GM12878 (cell line): ENCODE data around the gene SLC38A3. TPM values are rescaled to one million over a fixed set of nuclear protein-coding genes. Genes with fewer than 3 reads are reported as not detected.

Experiments
- ATAC-seq: fragments of 200-7000 bp; cut with Tn5 transposase; 3 replicates; pipeline ENCODE4 v1.9.1; 2020; ENCODE audit warnings: mild to moderate bottlenecking, moderate library complexity
- BruUV-seq: library from RNA; stranded (reverse); fragments of 400-500 nt; replicated peaks from 2 replicates; lab custom pipeline; 2021; lab: Mats Ljungman, UMichigan
- CTCF ChIA-PET: fragments of 300-600 bp; sonication (Branson Sonifier 250); formaldehyde crosslinking; extraction: SDS; loops from one replicate; lab custom pipeline; 2021; ENCODE audit warnings: inconsistent platforms; lab: Yijun Ruan, JAX
- POLR2A ChIA-PET: fragments of 350-600 bp; formaldehyde crosslinking; extraction: SDS; loops from one replicate; lab custom pipeline; 2021; ENCODE audit warnings: inconsistent platforms; lab: Charles Lee
- RAD21 ChIA-PET: fragments of 300-600 bp; sonication (Branson Sonifier 250); formaldehyde crosslinking; loops from one replicate; lab custom pipeline; 2023; ENCODE audit warnings: antibody characterized with exemption; ENCODE audit not compliant: unreplicated experiment; lab: Charles Lee
- SMC1A ChIA-PET: fragments of 300-600 bp; sonication (Branson Sonifier 250); formaldehyde crosslinking; loops from one replicate; lab custom pipeline; 2023; ENCODE audit not compliant: unreplicated experiment, uncharacterized antibody; lab: Charles Lee
- DNase-seq: peaks from one replicate; pipeline ENCODE4 v3.0.0-alpha.2; 2011; ENCODE audit warnings: low read depth, low spot score
- FAIRE-seq: peaks from 3 replicates; lab custom pipeline; 2011; peaks lifted over from hg19 to GRCh38; lab: Jason Lieb, UNC
- H2AFZ ChIP-seq: 2 replicates; pipeline ENCODE4 v1.6.0; 2011; ENCODE audit warnings: low read depth, low read length, control low read depth; ENCODE audit not compliant: control insufficient read depth
- H3K27ac ChIP-seq: 2 replicates; pipeline ENCODE4 v1.5.1; 2011; ENCODE audit warnings: control low read depth; ENCODE audit not compliant: control insufficient read depth, insufficient read depth
- H3K27me3 ChIP-seq, 2 experiments: replicated peaks in 1 of 2; 2 replicates each; pipeline versions ENCODE4 v1.6.0 to v1.6.1; 2011; ENCODE audit warnings: low read length in 1 of 2; ENCODE audit not compliant: control insufficient read depth in 2 of 2, insufficient read depth in 2 of 2
- H3K36me3 ChIP-seq, 2 experiments: 2 replicates each; pipeline ENCODE4 v1.5.1; 2011; ENCODE audit warnings: low read length in 1 of 2; ENCODE audit not compliant: control insufficient read depth in 2 of 2, insufficient read depth in 2 of 2
- H3K4me1 ChIP-seq: 2 replicates; pipeline ENCODE4 v1.6.1; 2011; ENCODE audit warnings: mild to moderate bottlenecking, low read length, moderate library complexity, mixed read lengths; ENCODE audit not compliant: control insufficient read depth, insufficient read depth
- H3K4me2 ChIP-seq: 2 replicates; pipeline ENCODE4 v1.6.0; 2011; ENCODE audit warnings: control low read depth; ENCODE audit not compliant: control insufficient read depth, insufficient read depth
- H3K4me3 ChIP-seq: fragments of 200-600 bp; sonication (generic); 2 replicates; pipeline ENCODE4 v1.5.1; 2016
- H3K79me2 ChIP-seq: 2 replicates; pipeline ENCODE4 v1.6.0; 2011; ENCODE audit warnings: low read length; ENCODE audit not compliant: control insufficient read depth, insufficient read depth
- H3K9ac ChIP-seq: 2 replicates; pipeline ENCODE4 v1.8.0; 2011; ENCODE audit warnings: low read length, control low read depth, mixed read lengths; ENCODE audit not compliant: control insufficient read depth, insufficient read depth
- H3K9me3 ChIP-seq: replicated peaks from 3 replicates; pipeline ENCODE4 v1.5.1; 2011; ENCODE audit warnings: mild to moderate bottlenecking, low read length; ENCODE audit not compliant: control insufficient read depth, insufficient read depth
- H4K20me1 ChIP-seq: 2 replicates; pipeline ENCODE4 v1.6.0; 2011; ENCODE audit not compliant: control insufficient read depth, insufficient read depth
- BHLHE40 ChIP-seq, 2 experiments: fragments of 450-650 bp in 1 of 2; IDR thresholded peaks; 2 replicates each; pipeline ENCODE4 v1.6.1; 2011 to 2017; ENCODE audit warnings: low read depth in 2 of 2, borderline replicate concordance in 1 of 2, improper control_type of control experiment in 1 of 2, low read length in 1 of 2, mild to moderate bottlenecking in 1 of 2
- BMI1 ChIP-seq: fragments of 450-650 bp; IDR thresholded peaks from 2 replicates; pipeline ENCODE4 v1.6.1; 2016; ENCODE audit warnings: mild to moderate bottlenecking, moderate library complexity, borderline replicate concordance
- CBFB ChIP-seq: IDR thresholded peaks from 2 replicates; pipeline ENCODE4 v1.6.1; 2016; ENCODE audit warnings: antibody characterized with exemption, low read depth
- CHD2 ChIP-seq: IDR thresholded peaks from 2 replicates; pipeline ENCODE4 v1.6.1; 2011; ENCODE audit warnings: low read depth, low read length, improper control_type of control experiment, borderline replicate concordance
- DPF2 ChIP-seq: fragments of 450-650 bp; IDR thresholded peaks from 2 replicates; pipeline ENCODE4 v1.6.1; 2017; ENCODE audit warnings: mild to moderate bottlenecking
- MXI1 ChIP-seq: fragments of 150-350 bp; IDR thresholded peaks from 2 replicates; pipeline ENCODE4 v1.6.1; 2011; ENCODE audit warnings: low read depth, mild to moderate bottlenecking, inconsistent platforms, low read length, improper control_type of control experiment
- MYC ChIP-seq: IDR thresholded peaks from 2 replicates; pipeline ENCODE4 v1.6.1; 2011; ENCODE audit warnings: mild to moderate bottlenecking, low read length, moderate library complexity, inconsistent platforms; ENCODE audit not compliant: insufficient read depth, insufficient replicate concordance, insufficient read length, severe bottlenecking
- POLR2A ChIP-seq: IDR thresholded peaks from 2 replicates; pipeline ENCODE4 v1.6.1; 2011; ENCODE audit warnings: low read depth, mild to moderate bottlenecking, low read length
- POLR2AphosphoS5 ChIP-seq: IDR thresholded peaks from 2 replicates; pipeline ENCODE4 v1.6.1; 2011; ENCODE audit warnings: mild to moderate bottlenecking, low read length, inconsistent platforms
- POU2F2 ChIP-seq: IDR thresholded peaks from 3 replicates; pipeline ENCODE4 v1.6.1; 2011; ENCODE audit warnings: low read depth, mild to moderate bottlenecking, low read length, borderline replicate concordance
- RFX5 ChIP-seq: IDR thresholded peaks from 2 replicates; pipeline ENCODE4 v1.6.1; 2011; ENCODE audit warnings: low read depth, low read length, improper control_type of control experiment
- SPI1 ChIP-seq: IDR thresholded peaks from 2 replicates; pipeline ENCODE4 v1.6.1; 2011; ENCODE audit warnings: low read depth, mild to moderate bottlenecking, low read length, moderate library complexity, borderline replicate concordance; ENCODE audit not compliant: insufficient read depth
- STAT3 ChIP-seq: IDR thresholded peaks from 2 replicates; pipeline ENCODE4 v1.6.1; 2011; ENCODE audit warnings: low read depth, low read length, improper control_type of control experiment
- TCF7 ChIP-seq: IDR thresholded peaks from 2 replicates; pipeline ENCODE4 v1.6.1; 2014; ENCODE audit warnings: antibody characterized with exemption, borderline replicate concordance
- ZNF274 ChIP-seq: IDR thresholded peaks from one replicate; pipeline ENCODE4 v1.8.0; 2011; ENCODE audit not compliant: insufficient read length, insufficient read depth
- WGBS: methylation state at CpG from one replicate; pipeline ENCODE4 v1.1.6; 2016; ENCODE audit warnings: low lambda C conversion rate; ENCODE audit not compliant: insufficient replicate concordance, insufficient coverage; ENCODE audit errors: missing lambda C conversion rate; 5-methylcytosine and 5-hydroxymethylcytosine counted together
- in situ Hi-C: fragments of 300-500 bp; cut with MboI; formaldehyde crosslinking; loops from 9 replicates; pipeline ENCODE4 v1.14.3; 2018; ENCODE audit warnings: mixed read lengths
- intact Hi-C: fragments of 100-400 bp; cut with micrococcal nuclease; formaldehyde crosslinking; loops from one replicate; pipeline ENCODE4 v1.14.2; 2022; ENCODE audit not compliant: unreplicated experiment
- polyA plus RNA-seq, 11 experiments: library from polyadenylated mRNA; depleted of rRNA in 4 of 11; unstranded in 6 of 11; stranded (reverse) in 5 of 11; fragments of >200 nt; fragmentation: Nextera tagmentation in 4 of 11; fragmentation: Illumina TruSeq in 1 of 11; extraction: Ambion mirVana in 4 of 11; extraction: Trizol in 1 of 11; gene quantifications; 1 replicate in 1 of 11; 2 replicates in 10 of 11; pipeline versions ENCODE4 v1.2.1 to v1.2.3, GENCODE V29; 2011 to 2016; ENCODE audit warnings: inconsistent platforms in 2 of 11, missing spikeins in 2 of 11, low read depth in 1 of 11
- total RNA-seq, 4 experiments: library from RNA; depleted of rRNA in 3 of 4; stranded (reverse); fragments of >200 nt in 3 of 4; fragmentation: Illumina TruSeq in 1 of 4; extraction: Trizol in 1 of 4; gene quantifications; 2 replicates each; pipeline versions ENCODE4 v1.2.1 to v1.2.3, GENCODE V29; 2013 to 2021
- TF ChIP-seq, protein P1 (sequence below): fragments of 450-650 bp; IDR thresholded peaks from 2 replicates; pipeline ENCODE4 v1.6.1; 2017; ENCODE audit warnings: mild to moderate bottlenecking, low read depth, inconsistent platforms; ENCODE audit not compliant: poor library complexity, severe bottlenecking
- TF ChIP-seq, protein P2 (sequence below): IDR thresholded peaks from 2 replicates; pipeline ENCODE4 v1.6.1; 2012; ENCODE audit warnings: low read depth, low read length, improper control_type of control experiment
- TF ChIP-seq, protein P3 (sequence below): IDR thresholded peaks from 2 replicates; pipeline ENCODE4 v1.6.1; 2012; ENCODE audit warnings: low read depth, low read length, improper control_type of control experiment

SLC38A3 gene
- total and polyA plus RNA-seq, 10 of the 15 experiments (the other 5 are each of a cell fraction or from before 2014, with no cell fraction given): 0.14 TPM; not detected in 9

GRCh38 chr3:50246517-50246954 is 41.5 kb downstream of the SLC38A3 start:
- Histone ChIP-seq H3K4me2 (peak overlapping the region; percentile 94), H3K27me3 (no peaks in the 10 kb centered on the region), H3K27ac (peak overlapping the region; percentile 71), H3K9me3 (no peaks in the 10 kb centered on the region), H4K20me1 (peaks cover 25% of the 10 kb centered on the region), H3K79me2 (peaks cover 81% of the 10 kb centered on the region), H3K9ac (peak overlapping the region; percentile 73), H2AFZ (peak overlapping the region; percentile 43), H3K36me3 (peaks cover 15 to 17% of the 10 kb centered on the region in 2 experiments; a peak in 3 of 4 replicates), H3K4me1 (peaks cover 47% of the 10 kb centered on the region), H3K4me3 (peak overlapping the region; percentile 70)
- ChIA-PET RAD21 (interaction anchor here (0.6 to 4.1 kb wide), 15 partner anchors 8 to 322 kb away, joined by 3 to 73 read pairs (median 6); partner anchors contain the start of genes GNAI2, GNAT1, HEMK1 and HYAL3), SMC1A (interaction anchor here (0.7 to 1.7 kb wide), 13 partner anchors 8 to 54 kb away, joined by 3 to 51 read pairs (median 4); partner anchors contain the start of genes GNAI2, GNAT1, HYAL3 and NAA80), POLR2A (interaction anchor here (0.7 to 1.8 kb wide), 8 partner anchors 9 to 91 kb away, joined by 3 to 22 read pairs (median 6); partner anchors contain the start of genes GNAI2, HYAL3 and NAA80), CTCF (interaction anchor here (0.6 to 3.3 kb wide), 25 partner anchors 9 to 931 kb away, joined by 3 to 149 read pairs (median 4); partner anchors contain the start of genes GNAI2, GNAT1, HYAL3 and NAA80)
- 0% methylated on average over 10 of the region's 10 CpGs for WGBS
- BruUV-seq: no TSS peak
- DNase-seq (no peak), FAIRE-seq (no peak), ATAC-seq (peak; percentile 77)
- intact Hi-C loops (loop anchor here (1.0 to 2.0 kb wide), 2 partner anchors 19 to 26 kb away; no protein-coding TSS in a partner anchor), in situ Hi-C loops (no loop called here)
- peak; percentile 29; the same call in 1 of the 2 replicates for TF ChIP-seq SPI1
- no peak; the same call in 1 of the 2 replicates for TF ChIP-seq MXI1
- TF ChIP-seq STAT3: no peak
- no peak for TF ChIP-seq BHLHE40 (IDR thresholded peaks at IDR 0.05; ENCODE audit: borderline replicate concordance in 1 of 2, low read depth in 2 of 2, low read length in 1 of 2)
- peak; percentile 35; the same call in 1 of the 2 replicates for TF ChIP-seq POLR2A
- no peak for TF ChIP-seq RFX5
- no peak for TF ChIP-seq CHD2
- no peak for TF ChIP-seq MYC
- no peak for TF ChIP-seq CBFB
- 0 out of 2 replicates have a peak, but pooled peaks have one; percentile 14 for TF ChIP-seq DPF2
- TF ChIP-seq POLR2AphosphoS5: no peak
- TF ChIP-seq, protein P1, sequence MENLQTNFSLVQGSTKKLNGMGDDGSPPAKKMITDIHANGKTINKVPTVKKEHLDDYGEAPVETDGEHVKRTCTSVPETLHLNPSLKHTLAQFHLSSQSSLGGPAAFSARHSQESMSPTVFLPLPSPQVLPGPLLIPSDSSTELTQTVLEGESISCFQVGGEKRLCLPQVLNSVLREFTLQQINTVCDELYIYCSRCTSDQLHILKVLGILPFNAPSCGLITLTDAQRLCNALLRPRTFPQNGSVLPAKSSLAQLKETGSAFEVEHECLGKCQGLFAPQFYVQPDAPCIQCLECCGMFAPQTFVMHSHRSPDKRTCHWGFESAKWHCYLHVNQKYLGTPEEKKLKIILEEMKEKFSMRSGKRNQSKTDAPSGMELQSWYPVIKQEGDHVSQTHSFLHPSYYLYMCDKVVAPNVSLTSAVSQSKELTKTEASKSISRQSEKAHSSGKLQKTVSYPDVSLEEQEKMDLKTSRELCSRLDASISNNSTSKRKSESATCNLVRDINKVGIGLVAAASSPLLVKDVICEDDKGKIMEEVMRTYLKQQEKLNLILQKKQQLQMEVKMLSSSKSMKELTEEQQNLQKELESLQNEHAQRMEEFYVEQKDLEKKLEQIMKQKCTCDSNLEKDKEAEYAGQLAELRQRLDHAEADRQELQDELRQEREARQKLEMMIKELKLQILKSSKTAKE: no peak
- TF ChIP-seq, protein P2, sequence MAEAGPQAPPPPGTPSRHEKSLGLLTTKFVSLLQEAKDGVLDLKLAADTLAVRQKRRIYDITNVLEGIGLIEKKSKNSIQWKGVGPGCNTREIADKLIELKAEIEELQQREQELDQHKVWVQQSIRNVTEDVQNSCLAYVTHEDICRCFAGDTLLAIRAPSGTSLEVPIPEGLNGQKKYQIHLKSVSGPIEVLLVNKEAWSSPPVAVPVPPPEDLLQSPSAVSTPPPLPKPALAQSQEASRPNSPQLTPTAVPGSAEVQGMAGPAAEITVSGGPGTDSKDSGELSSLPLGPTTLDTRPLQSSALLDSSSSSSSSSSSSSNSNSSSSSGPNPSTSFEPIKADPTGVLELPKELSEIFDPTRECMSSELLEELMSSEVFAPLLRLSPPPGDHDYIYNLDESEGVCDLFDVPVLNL: no peak
- no peak for TF ChIP-seq BMI1
- no peak for TF ChIP-seq POU2F2
- no peak for TF ChIP-seq TCF7
- TF ChIP-seq, protein P3, sequence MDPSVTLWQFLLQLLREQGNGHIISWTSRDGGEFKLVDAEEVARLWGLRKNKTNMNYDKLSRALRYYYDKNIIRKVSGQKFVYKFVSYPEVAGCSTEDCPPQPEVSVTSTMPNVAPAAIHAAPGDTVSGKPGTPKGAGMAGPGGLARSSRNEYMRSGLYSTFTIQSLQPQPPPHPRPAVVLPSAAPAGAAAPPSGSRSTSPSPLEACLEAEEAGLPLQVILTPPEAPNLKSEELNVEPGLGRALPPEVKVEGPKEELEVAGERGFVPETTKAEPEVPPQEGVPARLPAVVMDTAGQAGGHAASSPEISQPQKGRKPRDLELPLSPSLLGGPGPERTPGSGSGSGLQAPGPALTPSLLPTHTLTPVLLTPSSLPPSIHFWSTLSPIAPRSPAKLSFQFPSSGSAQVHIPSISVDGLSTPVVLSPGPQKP: no peak
- TF ChIP-seq ZNF274: no peak
